ENCODE results near the gene CHCHD6.

The CHCHD6 gene

GRCh38 chr3:126944089-126944965, 240.3 kb downstream of the CHCHD6 start:
- DNase-seq (ENCODE audit: low spot score) = no peak

GRCh38 chr3:126945171-126945721, 241.2 kb downstream of the CHCHD6 start:
- DNase-seq (ENCODE audit: low spot score) = no peak

- no peak for DNase-seq (ENCODE audit: low spot score)
Observed at GRCh38 chr3:126945891-126946290, 241.9 kb downstream of the CHCHD6 start.

GRCh38 chr3:126946405-126946804, 242.4 kb downstream of the CHCHD6 start:
- no peak for DNase-seq (ENCODE audit: low spot score)

- DNase-seq (ENCODE audit: low spot score) = no peak
Observed at GRCh38 chr3:126947429-126947828, 243.4 kb downstream of the CHCHD6 start.

GRCh38 chr3:126948980-126949535, 245.0 kb downstream of the CHCHD6 start:
- no peak for DNase-seq (ENCODE audit: low spot score)

- no peak for DNase-seq (ENCODE audit: low spot score)
Observed at GRCh38 chr3:126951561-126951960, 247.5 kb downstream of the CHCHD6 start.

- no peak for DNase-seq (ENCODE audit: low spot score)
Observed at GRCh38 chr3:126952261-126952982, 248.4 kb downstream of the CHCHD6 start.

- DNase-seq (ENCODE audit: low spot score) = no peak
Observed at GRCh38 chr3:126952983-126953660, 249.1 kb downstream of the CHCHD6 start.

- DNase-seq (ENCODE audit: low spot score) = no peak
Observed at GRCh38 chr3:126954141-126954842, 250.3 kb downstream of the CHCHD6 start.

GRCh38 chr3:126955004-126955790, 251.2 kb downstream of the CHCHD6 start:
- no peak for DNase-seq (ENCODE audit: low spot score)

- no peak for DNase-seq (ENCODE audit: low spot score)
Observed at GRCh38 chr3:126956361-126956760, 252.3 kb downstream of the CHCHD6 start.

GRCh38 chr3:126956866-126957650, 253.0 kb downstream of the CHCHD6 start:
- DNase-seq (ENCODE audit: low spot score) = no peak

GRCh38 chr3:126957776-126958637, 254.0 kb downstream of the CHCHD6 start:
- no peak for DNase-seq (ENCODE audit: low spot score)

GRCh38 chr3:126958638-126959085, 254.6 kb downstream of the CHCHD6 start:
- no peak for DNase-seq (ENCODE audit: low spot score)

- DNase-seq (ENCODE audit: low spot score) = no peak
Observed at GRCh38 chr3:126959136-126959920, 255.3 kb downstream of the CHCHD6 start.

- DNase-seq (ENCODE audit: low spot score) = no peak
Observed at GRCh38 chr3:126959921-126960603, 256.0 kb downstream of the CHCHD6 start.
